Measurements from ENCODE around the gene KNOP1.

- no peak for TF ChIP-seq GATA1 (IDR thresholded peaks at IDR 0.05; ENCODE audit: low read depth, low read length)
- TF ChIP-seq POLR2A (IDR thresholded peaks at IDR 0.05; ENCODE audit: low read length) = peak; percentile 33
These were observed at the start of gene KNOP1, which contains the start of gene IQCK for GRCh38 chr16:19717741-19718623.

All from erythroblast (primary cell).